ENCODE data around the gene KLHL42.

DNA sequence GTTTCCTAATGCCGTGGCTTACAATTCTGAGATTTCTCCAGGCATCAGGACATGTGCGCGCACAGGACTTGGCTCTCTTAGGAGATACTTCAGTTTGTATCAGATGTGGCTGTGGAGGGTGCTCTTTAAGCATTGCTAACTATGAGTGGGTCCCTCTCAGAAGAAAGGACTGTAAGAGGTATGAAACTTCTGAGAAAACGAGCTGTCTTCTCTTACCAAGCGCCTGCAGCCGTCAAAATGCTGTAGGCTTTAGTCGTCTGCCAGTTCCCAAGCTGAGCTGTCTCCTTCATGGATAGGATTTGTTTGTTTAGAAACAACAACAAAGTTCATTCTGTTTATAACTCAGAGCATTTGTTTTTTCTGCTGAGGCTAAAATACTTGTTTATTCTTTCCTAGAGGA, 16.1 kb downstream of the KLHL42 start:
- no peak for TF ChIP-seq POLR2AphosphoS5 (IDR thresholded peaks at IDR 0.05; ENCODE audit: low read length)
- no peak for TF ChIP-seq FOXM1 (IDR thresholded peaks at IDR 0.05; ENCODE audit: low read depth, low read length)
- no peak for TF ChIP-seq HDAC2 (IDR thresholded peaks at IDR 0.05)
- TF ChIP-seq POLR2A (IDR thresholded peaks at IDR 0.05; ENCODE audit: low read depth, low read length) = no peak
- TF ChIP-seq YY1 (IDR thresholded peaks at IDR 0.05; ENCODE audit: low read depth, low read length) = no peak
- TF ChIP-seq BCL11A (IDR thresholded peaks at IDR 0.05; ENCODE audit: low read depth, low read length) = no peak
- no peak for TF ChIP-seq STAT1 (conservative IDR thresholded peaks at IDR 0.05)
- TF ChIP-seq CTCF (IDR thresholded peaks at IDR 0.05 in 2 of 3, conservative IDR thresholded peaks at IDR 0.05 in 1 of 3; ENCODE audit: control insufficient read depth in 2 of 3, extremely low read depth in 1 of 3, insufficient read depth in 1 of 3, low read depth in 3 of 3, low read length in 3 of 3) = no peak
- TF ChIP-seq IRF3 (IDR thresholded peaks at IDR 0.05) = no peak
